ENCODE data around the gene SLAMF8. TPM values are rescaled to one million over a fixed set of nuclear protein-coding genes. Genes with fewer than 3 reads are reported as not detected.

Gene SLAMF8
- total and polyA plus RNA-seq, 4 donors = 0.28 to 1.6 (median 1.1) TPM

DNA sequence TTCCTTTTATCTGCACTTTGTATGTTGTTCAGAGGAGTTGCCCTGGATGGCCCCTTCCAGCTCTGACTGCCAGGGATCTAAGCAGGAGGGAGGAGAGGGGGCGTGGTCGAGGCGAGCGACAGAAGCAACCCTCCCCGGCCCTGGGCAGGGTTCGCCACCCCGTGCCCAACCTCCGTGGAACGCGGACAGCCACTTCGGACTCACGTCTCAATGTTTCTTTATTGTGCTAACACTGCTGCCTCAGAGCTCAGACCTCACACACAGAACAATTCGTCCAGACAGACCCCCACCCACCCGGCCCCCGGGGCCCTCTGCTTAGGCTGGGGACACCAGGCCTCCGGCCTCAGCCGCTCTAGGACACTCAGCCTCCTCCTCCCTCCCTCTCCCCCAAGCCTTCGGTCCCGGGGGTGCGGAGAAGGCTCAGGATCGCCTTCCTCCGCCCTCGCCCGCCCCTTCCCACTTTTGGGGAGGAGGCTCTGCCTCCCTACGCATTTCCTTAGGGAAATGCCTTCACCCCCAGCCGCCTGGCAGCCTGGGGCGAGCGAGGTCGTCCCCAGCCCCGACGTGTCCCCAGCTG, 27.5 kb downstream of the SLAMF8 start:
- peak overlapping the region in 1 of 2 donors; percentile 29 for H3K9ac ChIP-seq (ENCODE audit: low read depth in 1 of 2, low read length in 2 of 2)
- 5% methylated on average over 31 of the region's 31 CpGs for WGBS
- H3K9me3 ChIP-seq (ENCODE audit: control insufficient read depth in 4 of 4, low read length in 3 of 4) = no peaks in the 10 kb centered on the region
- H3K4me1 ChIP-seq (ENCODE audit: control insufficient read depth in 4 of 4, insufficient read depth in 4 of 4, low read length in 3 of 4) = peaks cover 4 to 12% (median 7%) of the 10 kb centered on the region in 4 donors
- peak overlapping the region; percentile 56 to 75 for H3K27ac ChIP-seq (ENCODE audit: low read depth in 1 of 2, low read length in 2 of 2)
- DNase-seq (ENCODE audit: low spot score) = peak; percentile 51
- no peaks in the 10 kb centered on the region for H3K36me3 ChIP-seq (ENCODE audit: control insufficient read depth in 4 of 4, insufficient read depth in 3 of 4, low read depth in 1 of 4, low read length in 3 of 4)
- no peaks in the 10 kb centered on the region for H3K27me3 ChIP-seq (ENCODE audit: control insufficient read depth in 4 of 4, insufficient read depth in 4 of 4, low read length in 3 of 4)
- TF ChIP-seq JUND (IDR thresholded peaks at IDR 0.05) = no peak
- TF ChIP-seq, protein P1, sequence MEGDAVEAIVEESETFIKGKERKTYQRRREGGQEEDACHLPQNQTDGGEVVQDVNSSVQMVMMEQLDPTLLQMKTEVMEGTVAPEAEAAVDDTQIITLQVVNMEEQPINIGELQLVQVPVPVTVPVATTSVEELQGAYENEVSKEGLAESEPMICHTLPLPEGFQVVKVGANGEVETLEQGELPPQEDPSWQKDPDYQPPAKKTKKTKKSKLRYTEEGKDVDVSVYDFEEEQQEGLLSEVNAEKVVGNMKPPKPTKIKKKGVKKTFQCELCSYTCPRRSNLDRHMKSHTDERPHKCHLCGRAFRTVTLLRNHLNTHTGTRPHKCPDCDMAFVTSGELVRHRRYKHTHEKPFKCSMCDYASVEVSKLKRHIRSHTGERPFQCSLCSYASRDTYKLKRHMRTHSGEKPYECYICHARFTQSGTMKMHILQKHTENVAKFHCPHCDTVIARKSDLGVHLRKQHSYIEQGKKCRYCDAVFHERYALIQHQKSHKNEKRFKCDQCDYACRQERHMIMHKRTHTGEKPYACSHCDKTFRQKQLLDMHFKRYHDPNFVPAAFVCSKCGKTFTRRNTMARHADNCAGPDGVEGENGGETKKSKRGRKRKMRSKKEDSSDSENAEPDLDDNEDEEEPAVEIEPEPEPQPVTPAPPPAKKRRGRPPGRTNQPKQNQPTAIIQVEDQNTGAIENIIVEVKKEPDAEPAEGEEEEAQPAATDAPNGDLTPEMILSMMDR (IDR thresholded peaks at IDR 0.05; ENCODE audit: low read depth, low read length, missing input control) = no peak
- peak; percentile 22 for TF ChIP-seq NR2F2 (IDR thresholded peaks at IDR 0.05)
- no peak for TF ChIP-seq FOXA1 (IDR thresholded peaks at IDR 0.05)
- peak overlapping the region in 2 of 3 donors; percentile 45 to 54 for H3K4me3 ChIP-seq (ENCODE audit: low read depth in 1 of 3, low read length in 3 of 3)

DNA sequence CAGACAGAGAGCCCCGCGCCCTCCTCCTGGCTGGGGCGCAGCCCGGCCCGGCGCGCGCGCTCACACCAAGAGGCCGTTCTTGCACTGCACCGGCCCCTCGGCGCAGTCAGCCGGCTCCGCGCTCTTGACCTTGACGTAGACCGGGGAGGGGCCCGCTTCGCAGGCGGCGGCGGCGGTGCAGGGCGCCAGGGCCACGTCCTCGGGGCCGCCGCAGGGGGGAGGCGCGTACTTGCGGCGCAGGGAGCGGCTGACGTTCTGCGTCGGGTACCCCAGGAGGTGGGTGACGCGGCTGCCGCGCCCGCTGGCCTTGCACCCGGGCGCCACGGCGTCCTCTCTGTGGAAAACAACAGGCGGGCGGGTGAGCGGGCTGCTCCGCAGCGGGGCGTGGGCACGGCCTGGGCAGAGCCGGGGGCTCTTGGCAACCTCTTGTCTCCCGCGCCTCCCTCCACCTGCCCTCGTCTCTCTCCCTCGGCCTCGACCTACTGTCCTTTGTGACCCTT, 28.1 kb downstream of the SLAMF8 start:
- H3K27ac ChIP-seq (ENCODE audit: low read depth in 1 of 2, low read length in 2 of 2) = peak overlapping the region; percentile 56 to 75
- TF ChIP-seq, protein P1 (IDR thresholded peaks at IDR 0.05; ENCODE audit: low read depth, low read length, missing input control) = no peak
- TF ChIP-seq YY1 (IDR thresholded peaks at IDR 0.05) (no peak), EGR1 (IDR thresholded peaks at IDR 0.05; ENCODE audit: low read depth in 2 of 2) (no peak)
- no peak overlapping the region for H3K9ac ChIP-seq (ENCODE audit: low read depth in 1 of 2, low read length in 2 of 2)
- peak overlapping the region in 2 of 3 donors; percentile 46 to 54 for H3K4me3 ChIP-seq (ENCODE audit: low read depth in 1 of 3, low read length in 3 of 3)
- no peaks in the 10 kb centered on the region for H3K36me3 ChIP-seq (ENCODE audit: control insufficient read depth in 4 of 4, insufficient read depth in 3 of 4, low read depth in 1 of 4, low read length in 3 of 4)
- H3K9me3 ChIP-seq (ENCODE audit: control insufficient read depth in 4 of 4, low read length in 3 of 4) = no peaks in the 10 kb centered on the region
- H3K4me1 ChIP-seq (ENCODE audit: control insufficient read depth in 4 of 4, insufficient read depth in 4 of 4, low read length in 3 of 4) = peaks cover 4 to 12% (median 7%) of the 10 kb centered on the region in 4 donors
- no peaks in the 10 kb centered on the region for H3K27me3 ChIP-seq (ENCODE audit: control insufficient read depth in 4 of 4, insufficient read depth in 4 of 4, low read length in 3 of 4)
- 1% methylated on average over 59 of the region's 59 CpGs for WGBS
- peak; percentile 50 for DNase-seq (ENCODE audit: low spot score)

DNA sequence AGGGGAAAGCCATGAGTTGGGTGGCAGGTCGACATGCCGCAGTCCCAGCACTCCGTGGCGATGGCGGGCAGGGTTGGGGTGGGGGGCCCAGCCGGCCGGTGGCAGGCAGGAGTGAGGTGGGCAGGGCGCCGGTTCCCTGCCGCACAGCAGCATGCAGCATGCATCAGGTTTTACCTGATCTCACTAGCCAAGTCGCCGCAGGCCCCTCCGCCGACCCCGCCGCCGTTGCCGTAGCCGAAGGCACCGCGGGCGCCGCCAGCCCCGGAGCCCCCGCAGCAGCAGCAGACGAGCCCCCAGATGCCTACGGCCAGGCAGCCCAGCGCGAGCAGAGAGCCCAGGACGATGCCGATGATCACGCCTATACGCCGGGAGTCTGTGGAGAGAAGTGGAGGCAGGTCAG, 29.0 kb downstream of the SLAMF8 start:
- Histone ChIP-seq H3K9ac (ENCODE audit: low read depth in 1 of 2, low read length in 2 of 2) (no peak overlapping the region), H3K9me3 (ENCODE audit: control insufficient read depth in 4 of 4, low read length in 3 of 4) (no peaks in the 10 kb centered on the region), H3K36me3 (ENCODE audit: control insufficient read depth in 4 of 4, insufficient read depth in 3 of 4, low read depth in 1 of 4, low read length in 3 of 4) (no peaks in the 10 kb centered on the region), H3K27ac (ENCODE audit: low read depth in 1 of 2, low read length in 2 of 2) (no peak overlapping the region), H3K4me3 (ENCODE audit: low read depth in 1 of 3, low read length in 3 of 3) (no peak overlapping the region), H3K4me1 (ENCODE audit: control insufficient read depth in 4 of 4, insufficient read depth in 4 of 4, low read length in 3 of 4) (peaks cover 4 to 12% (median 7%) of the 10 kb centered on the region in 4 donors), H3K27me3 (ENCODE audit: control insufficient read depth in 4 of 4, insufficient read depth in 4 of 4, low read length in 3 of 4) (no peaks in the 10 kb centered on the region)
- DNase-seq (ENCODE audit: low spot score) = no peak
- WGBS = 58% methylated on average over 34 of the region's 34 CpGs
- TF ChIP-seq EGR1 (IDR thresholded peaks at IDR 0.05; ENCODE audit: low read depth in 2 of 2) (no peak), TAF1 (conservative IDR thresholded peaks at IDR 0.05) (no peak), GABPA (IDR thresholded peaks at IDR 0.05 in 1 of 2, conservative IDR thresholded peaks at IDR 0.05 in 1 of 2) (no peak), HNF4A (conservative IDR thresholded peaks at IDR 0.05) (no peak), SP1 (IDR thresholded peaks at IDR 0.05) (no peak), YY1 (IDR thresholded peaks at IDR 0.05) (no peak), NR2F2 (IDR thresholded peaks at IDR 0.05) (no peak), FOXA1 (IDR thresholded peaks at IDR 0.05) (no peak), FOXA2 (IDR thresholded peaks at IDR 0.05) (no peak)
- TF ChIP-seq, protein P2, sequence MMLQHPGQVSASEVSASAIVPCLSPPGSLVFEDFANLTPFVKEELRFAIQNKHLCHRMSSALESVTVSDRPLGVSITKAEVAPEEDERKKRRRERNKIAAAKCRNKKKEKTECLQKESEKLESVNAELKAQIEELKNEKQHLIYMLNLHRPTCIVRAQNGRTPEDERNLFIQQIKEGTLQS (IDR thresholded peaks at IDR 0.05) = no peak
- TF ChIP-seq, protein P3, sequence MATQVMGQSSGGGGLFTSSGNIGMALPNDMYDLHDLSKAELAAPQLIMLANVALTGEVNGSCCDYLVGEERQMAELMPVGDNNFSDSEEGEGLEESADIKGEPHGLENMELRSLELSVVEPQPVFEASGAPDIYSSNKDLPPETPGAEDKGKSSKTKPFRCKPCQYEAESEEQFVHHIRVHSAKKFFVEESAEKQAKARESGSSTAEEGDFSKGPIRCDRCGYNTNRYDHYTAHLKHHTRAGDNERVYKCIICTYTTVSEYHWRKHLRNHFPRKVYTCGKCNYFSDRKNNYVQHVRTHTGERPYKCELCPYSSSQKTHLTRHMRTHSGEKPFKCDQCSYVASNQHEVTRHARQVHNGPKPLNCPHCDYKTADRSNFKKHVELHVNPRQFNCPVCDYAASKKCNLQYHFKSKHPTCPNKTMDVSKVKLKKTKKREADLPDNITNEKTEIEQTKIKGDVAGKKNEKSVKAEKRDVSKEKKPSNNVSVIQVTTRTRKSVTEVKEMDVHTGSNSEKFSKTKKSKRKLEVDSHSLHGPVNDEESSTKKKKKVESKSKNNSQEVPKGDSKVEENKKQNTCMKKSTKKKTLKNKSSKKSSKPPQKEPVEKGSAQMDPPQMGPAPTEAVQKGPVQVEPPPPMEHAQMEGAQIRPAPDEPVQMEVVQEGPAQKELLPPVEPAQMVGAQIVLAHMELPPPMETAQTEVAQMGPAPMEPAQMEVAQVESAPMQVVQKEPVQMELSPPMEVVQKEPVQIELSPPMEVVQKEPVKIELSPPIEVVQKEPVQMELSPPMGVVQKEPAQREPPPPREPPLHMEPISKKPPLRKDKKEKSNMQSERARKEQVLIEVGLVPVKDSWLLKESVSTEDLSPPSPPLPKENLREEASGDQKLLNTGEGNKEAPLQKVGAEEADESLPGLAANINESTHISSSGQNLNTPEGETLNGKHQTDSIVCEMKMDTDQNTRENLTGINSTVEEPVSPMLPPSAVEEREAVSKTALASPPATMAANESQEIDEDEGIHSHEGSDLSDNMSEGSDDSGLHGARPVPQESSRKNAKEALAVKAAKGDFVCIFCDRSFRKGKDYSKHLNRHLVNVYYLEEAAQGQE (IDR thresholded peaks at IDR 0.05) = no peak
- TF ChIP-seq, protein P1 (IDR thresholded peaks at IDR 0.05; ENCODE audit: low read depth, low read length, missing input control) = no peak
- TF ChIP-seq, protein P4, sequence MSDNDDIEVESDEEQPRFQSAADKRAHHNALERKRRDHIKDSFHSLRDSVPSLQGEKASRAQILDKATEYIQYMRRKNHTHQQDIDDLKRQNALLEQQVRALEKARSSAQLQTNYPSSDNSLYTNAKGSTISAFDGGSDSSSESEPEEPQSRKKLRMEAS (IDR thresholded peaks at IDR 0.05) = no peak
